Kidney epithelial cell (primary cell): ENCODE results near the gene PFKL. TPM values are rescaled to one million over a fixed set of nuclear protein-coding genes. Genes with fewer than 3 reads are reported as not detected.

Experiments
- DNase-seq: peaks from one replicate; pipeline ENCODE4 v3.0.0-alpha.2; 2010; ENCODE audit warnings: low read depth
- H3K27me3 ChIP-seq: 2 replicates; pipeline ENCODE4 v1.6.0; 2011; ENCODE audit warnings: low read length; ENCODE audit not compliant: control insufficient read depth, insufficient read depth
- H3K36me3 ChIP-seq: 2 replicates; pipeline ENCODE4 v1.5.1; 2011; ENCODE audit warnings: low read length; ENCODE audit not compliant: control insufficient read depth, insufficient read depth
- H3K4me3 ChIP-seq: 2 replicates; pipeline ENCODE4 v1.5.1; 2011; ENCODE audit warnings: low read depth, mild to moderate bottlenecking, control low read depth, low read length
- CTCF ChIP-seq: IDR thresholded peaks from 2 replicates; pipeline ENCODE4 v1.5.1; 2011; ENCODE audit warnings: mild to moderate bottlenecking, moderate library complexity, low read length, control low read depth, inconsistent platforms; ENCODE audit not compliant: insufficient read depth, poor library complexity, severe bottlenecking
- total RNA-seq: library from RNA; depleted of rRNA; stranded (reverse); fragments of >200 nt; gene quantifications from 2 replicates; pipeline ENCODE4 v1.2.3, GENCODE V29; 2015

Gene PFKL
- total RNA-seq, 1 donor from 2014 or later: 75.8 TPM

DNA sequence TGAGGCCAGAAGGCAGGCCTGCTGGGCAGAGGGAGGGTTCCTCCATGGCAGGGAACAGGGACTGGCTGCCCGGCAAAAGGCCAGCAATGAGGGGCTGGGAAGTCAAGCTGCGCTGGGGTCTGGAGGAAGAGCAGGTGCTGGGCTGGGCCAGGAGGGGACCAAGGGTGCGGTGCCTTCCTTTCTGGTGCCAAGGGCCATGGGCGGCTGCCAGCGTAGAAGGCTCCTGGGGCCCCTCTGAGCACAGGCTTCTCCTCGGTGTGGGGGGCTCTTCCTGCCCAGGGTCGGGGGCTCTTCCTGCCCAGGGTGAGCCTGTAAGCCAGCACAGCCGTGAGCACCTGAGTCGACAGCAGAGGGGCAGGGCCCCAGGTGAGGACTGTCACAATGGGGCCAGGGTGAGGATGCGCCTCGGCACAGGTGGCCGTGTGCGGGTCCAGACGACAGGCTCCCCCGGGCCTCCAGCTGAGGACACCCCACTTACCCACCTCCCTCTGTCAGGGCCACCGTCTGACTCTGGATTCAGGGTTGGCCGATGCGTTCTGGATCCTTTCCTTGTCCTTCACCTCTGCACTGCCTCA lies 27.5 kb upstream of the PFKL start:
- no peaks in the 10 kb centered on the region for H3K27me3 ChIP-seq
- H3K4me3 ChIP-seq: no peak overlapping the region
- H3K36me3 ChIP-seq: no peaks in the 10 kb centered on the region
- TF ChIP-seq CTCF: no peak
- no peak for DNase-seq

- Histone ChIP-seq H3K4me3 (no peak overlapping the region), H3K27me3 (no peaks in the 10 kb centered on the region), H3K36me3 (no peaks in the 10 kb centered on the region)
- TF ChIP-seq CTCF: no peak
- no peak for DNase-seq
These were observed 26.8 kb upstream of the PFKL start for GRCh38 chr21:44273046-44273445.

DNA sequence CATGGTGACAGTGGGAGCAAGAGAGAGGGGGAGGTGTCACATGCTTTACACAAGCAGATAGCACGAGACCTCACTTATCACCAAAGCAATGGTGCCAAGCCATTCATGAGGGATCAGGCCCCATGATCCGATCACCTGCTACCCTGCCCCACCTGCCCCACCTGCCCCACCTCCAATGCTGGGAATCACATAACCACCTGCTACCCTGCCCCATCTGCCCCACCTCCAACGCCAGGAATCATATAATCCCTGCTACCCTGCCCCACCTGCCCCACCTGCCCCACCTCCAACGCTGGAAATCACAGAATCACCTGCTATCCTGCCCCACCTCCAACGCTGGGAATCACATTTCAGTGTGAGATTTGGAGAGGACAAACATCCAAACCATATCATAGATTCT lies 24.8 kb upstream of the PFKL start:
- Histone ChIP-seq H3K36me3 (no peaks in the 10 kb centered on the region), H3K4me3 (no peak overlapping the region), H3K27me3 (no peaks in the 10 kb centered on the region)
- TF ChIP-seq CTCF: no peak
- DNase-seq: no peak

DNA sequence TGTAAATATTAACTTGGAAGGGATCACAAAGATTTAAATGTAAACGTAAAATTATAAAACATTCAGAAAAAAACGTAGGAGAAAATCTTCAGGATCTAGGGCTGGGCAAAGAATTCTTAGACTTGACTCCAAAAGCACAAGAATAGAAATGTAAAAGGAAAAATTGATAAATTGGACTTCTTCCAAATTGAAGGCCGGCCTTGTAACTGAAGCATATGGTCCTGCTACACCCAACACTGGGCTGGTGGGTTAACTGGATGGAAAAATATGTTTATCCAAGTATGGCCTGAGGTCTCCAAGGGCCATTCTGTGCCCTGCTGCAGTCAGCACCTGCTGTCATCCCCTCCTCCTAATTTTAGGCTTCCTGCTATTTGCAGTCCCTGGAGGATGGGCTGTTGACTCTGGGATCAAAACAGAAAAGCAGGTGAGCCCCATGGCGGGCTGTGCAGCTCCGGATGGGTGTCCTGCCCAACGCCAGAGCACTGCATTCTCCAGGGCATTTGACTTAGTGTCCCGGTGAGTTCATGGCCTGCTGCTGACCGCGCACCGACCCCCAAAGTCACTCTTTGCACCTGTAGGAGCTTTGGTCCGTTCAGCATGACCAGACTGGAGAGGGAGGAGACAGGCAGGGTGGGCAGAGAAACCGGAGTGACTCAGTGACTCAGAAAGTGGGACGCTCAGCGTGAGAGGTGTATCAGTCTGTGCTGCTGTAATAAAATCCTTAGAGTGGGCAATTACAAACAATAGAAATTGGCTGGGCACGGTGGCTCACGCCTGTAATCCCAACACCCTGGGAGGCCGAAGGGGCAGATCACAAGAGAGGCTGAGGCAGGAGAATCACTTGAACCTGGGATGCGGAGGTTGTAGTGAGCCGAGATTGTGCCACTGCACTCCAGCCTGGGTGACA lies 20.2 kb upstream of the PFKL start:
- Histone ChIP-seq H3K4me3 (no peak overlapping the region), H3K36me3 (no peaks in the 10 kb centered on the region), H3K27me3 (peaks cover 4% of the 10 kb centered on the region)
- no peak for DNase-seq
- no peak for TF ChIP-seq CTCF

- peaks cover 21% of the 10 kb centered on the region for H3K27me3 ChIP-seq
- H3K36me3 ChIP-seq: no peaks in the 10 kb centered on the region
- H3K4me3 ChIP-seq: no peak overlapping the region
- no peak for TF ChIP-seq CTCF
- DNase-seq: no peak
These were observed 18.1 kb upstream of the PFKL start for GRCh38 chr21:44281801-44282200.
